Right lung (tissue), 5 donors: ENCODE results near the gene KBTBD6. TPM values are rescaled to one million over a fixed set of nuclear protein-coding genes. Genes with fewer than 3 reads are reported as not detected.
"Not testable (repeated sequence)": the region's sequence is repeated elsewhere in the genome, so short reads cannot be mapped to it uniquely, and the experiment has no call there.

Experiments
- DNase-seq, 2 donors: peaks; one replicate each; pipeline ENCODE4 v3.0.0-alpha.2; 2013
- polyA plus RNA-seq, 5 donors: library from polyadenylated mRNA; unstranded; fragments of 120-200 nt; gene quantifications; one replicate each; pipeline versions ENCODE4 v1.2.1 to v1.2.3, GENCODE V29; 2013; ENCODE audit warnings: inconsistent platforms in 1 of 5, low replicate concordance in 1 of 5; ENCODE audit not compliant: insufficient read length in 5 of 5, insufficient read depth in 1 of 5

Gene KBTBD6
- polyA plus RNA-seq, 5 donors = 12.2 to 16.3 (median 14.7) TPM

DNA sequence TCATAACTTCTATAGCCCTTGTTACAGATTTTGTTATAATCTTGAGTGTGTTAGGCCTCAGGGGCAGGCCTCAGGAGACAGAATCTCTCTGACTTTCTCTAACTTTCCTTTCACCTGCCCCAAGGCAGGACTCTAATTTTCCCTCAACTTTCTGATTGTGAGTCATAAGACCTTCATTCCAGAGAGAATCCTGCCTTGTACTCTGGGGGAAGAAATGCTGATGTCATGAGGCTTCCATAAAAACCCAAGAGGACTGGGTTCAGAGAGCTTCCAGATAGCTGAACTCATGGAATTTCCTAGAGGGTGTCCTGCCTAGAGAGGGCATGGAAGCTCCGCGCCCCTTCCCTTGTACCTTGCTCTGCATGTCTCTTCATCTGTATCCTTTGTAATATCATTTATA is 5.3 kb upstream of the KBTBD6 start:
- no peak for DNase-seq

GRCh38 chr13:41137241-41137640 is 4.6 kb upstream of the KBTBD6 start:
- no peak for DNase-seq

- DNase-seq = no peak
Measured at GRCh38 chr13:41136396-41137031, 3.9 kb upstream of the KBTBD6 start.

- DNase-seq = no peak
Measured at GRCh38 chr13:41133951-41134350, 1.3 kb upstream of the KBTBD6 start.

GRCh38 chr13:41131660-41132511 is 716 bp downstream of the KBTBD6 start:
- DNase-seq = not testable (repeated sequence)

GRCh38 chr13:41131189-41131588 is 1.4 kb downstream of the KBTBD6 start:
- not testable (repeated sequence) for DNase-seq

GRCh38 chr13:41130356-41130755 is 2.2 kb downstream of the KBTBD6 start:
- no peak for DNase-seq

DNA sequence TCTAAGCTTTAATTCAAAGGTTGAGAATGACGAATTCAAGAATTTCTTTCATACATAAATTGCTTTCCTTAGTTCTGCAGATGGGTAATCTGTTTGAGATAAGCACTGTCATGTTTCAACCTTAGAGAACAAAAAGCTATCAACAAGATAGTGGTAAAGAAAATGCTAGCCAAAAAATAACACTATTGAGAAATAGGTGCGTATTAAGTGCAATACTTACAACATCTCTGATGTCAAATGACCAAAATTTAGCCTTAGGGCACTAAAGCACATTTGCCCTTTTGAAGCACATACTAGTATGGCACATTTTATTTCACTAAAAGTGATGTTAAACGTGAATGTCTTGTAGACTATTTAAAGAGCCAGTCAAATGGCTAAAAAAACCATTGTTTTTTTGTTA is 4.9 kb downstream of the KBTBD6 start:
- no peak for DNase-seq

- DNase-seq = no peak
Measured at GRCh38 chr13:41122838-41123237, 9.8 kb downstream of the KBTBD6 start.

DNA sequence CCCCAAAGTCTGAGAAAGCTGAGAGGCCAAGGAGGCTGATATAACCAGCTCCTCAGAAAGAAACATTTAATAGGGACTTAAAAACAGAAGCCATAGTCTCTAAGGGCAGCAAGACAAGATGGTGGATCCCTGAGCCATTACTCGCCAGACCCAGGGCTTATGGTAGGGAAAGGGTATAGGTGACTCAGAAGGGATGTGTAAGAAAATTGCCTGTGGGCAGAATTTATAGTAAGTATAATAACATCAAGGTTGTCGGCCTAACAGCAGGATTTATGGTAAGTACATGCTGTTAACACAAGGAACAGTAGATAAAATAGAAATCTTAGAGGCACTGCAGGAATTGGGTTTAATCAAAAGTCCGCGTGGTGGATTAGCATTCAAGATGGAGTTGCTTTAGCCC is 14.7 kb downstream of the KBTBD6 start:
- DNase-seq = no peak

- no peak for DNase-seq
Measured at GRCh38 chr13:41111454-41111853, 21.1 kb downstream of the KBTBD6 start.

- no peak for DNase-seq
Measured at GRCh38 chr13:41107584-41108014, 25.0 kb downstream of the KBTBD6 start.

- DNase-seq = no peak
Measured at GRCh38 chr13:41107104-41107571, 25.5 kb downstream of the KBTBD6 start.

- DNase-seq = no peak
Measured at GRCh38 chr13:41099986-41100385, 32.6 kb downstream of the KBTBD6 start.

GRCh38 chr13:41098761-41099160 is 33.8 kb downstream of the KBTBD6 start:
- DNase-seq = no peak

DNA sequence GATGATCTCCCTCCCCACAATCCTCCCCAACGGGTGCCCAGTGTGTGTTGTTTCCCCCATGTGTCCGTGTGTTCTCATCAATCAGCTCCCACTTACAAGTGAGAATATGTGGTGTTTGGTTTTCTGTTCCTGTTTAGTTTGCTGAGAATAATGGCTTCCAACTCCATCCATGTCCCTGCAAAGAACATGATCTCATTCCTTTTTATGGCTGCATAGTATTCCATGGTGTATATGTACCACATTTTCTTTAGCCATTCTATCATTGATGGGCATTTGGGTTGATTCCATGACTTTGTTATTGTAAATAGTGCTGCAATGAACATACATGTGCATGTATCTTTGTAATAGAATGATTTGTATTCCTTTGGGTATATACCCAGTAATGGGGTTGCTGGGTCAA is 36.9 kb downstream of the KBTBD6 start:
- not testable (repeated sequence) for DNase-seq

DNA sequence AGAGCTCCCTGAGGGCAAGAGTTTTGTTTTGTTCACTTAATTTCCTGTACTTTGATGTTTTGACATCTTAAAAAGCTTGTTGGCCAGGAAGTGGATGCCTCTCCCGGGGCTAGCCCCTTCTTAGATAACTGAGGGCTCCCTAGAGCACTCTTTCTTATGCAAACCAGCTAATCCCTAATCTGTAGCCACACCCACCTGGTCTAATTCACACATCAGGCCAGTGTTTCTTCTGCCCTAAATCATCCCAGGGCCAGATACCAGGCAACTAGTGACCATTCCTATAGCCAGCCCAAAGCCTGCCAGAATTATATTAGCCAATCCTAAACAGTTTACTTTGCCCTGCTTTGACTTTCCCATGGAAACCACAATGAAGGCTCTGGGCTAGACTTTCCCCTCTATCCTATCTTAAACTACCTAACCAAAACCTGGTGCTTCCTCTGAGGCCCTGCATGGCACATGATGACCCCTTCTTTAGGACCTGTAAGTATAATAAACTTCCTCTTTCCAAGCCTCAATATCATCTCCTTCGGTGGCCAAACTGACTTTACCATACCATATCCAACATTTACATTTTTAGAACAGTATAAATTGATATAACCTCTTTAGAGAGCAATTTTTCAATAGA is 46.5 kb downstream of the KBTBD6 start:
- no peak for DNase-seq

DNA sequence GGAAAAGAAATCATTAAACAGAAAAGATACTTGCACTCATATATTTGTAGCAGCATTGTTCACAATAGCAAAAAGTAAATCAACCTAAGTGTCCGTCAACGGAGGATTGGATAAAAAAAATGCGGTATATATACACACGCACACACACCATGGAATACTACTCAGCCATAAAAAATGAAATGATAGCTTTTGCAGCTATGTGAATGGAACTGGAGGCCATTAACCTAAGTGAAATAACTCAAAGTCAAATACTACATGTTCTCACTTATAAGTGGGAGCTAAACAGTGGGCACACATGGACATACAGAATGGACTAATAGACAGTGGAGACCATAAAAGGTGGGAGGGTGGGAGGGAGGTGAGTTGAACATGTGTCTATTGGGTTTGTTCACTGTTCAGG is 52.9 kb downstream of the KBTBD6 start:
- no peak for DNase-seq
